Stimulated activated CD8-positive, alpha-beta memory T cell treated with anti-CD3 and anti-CD28 coated beads, Interleukin-15, amount 100 ng/mL, for 24 hours (primary cell): ENCODE results near the gene PABPC1L.

Experiments
- DNase-seq: peaks from one replicate; pipeline ENCODE4 v3.0.0-alpha.2; 2020; ENCODE audit warnings: low read depth

Gene PABPC1L

DNA sequence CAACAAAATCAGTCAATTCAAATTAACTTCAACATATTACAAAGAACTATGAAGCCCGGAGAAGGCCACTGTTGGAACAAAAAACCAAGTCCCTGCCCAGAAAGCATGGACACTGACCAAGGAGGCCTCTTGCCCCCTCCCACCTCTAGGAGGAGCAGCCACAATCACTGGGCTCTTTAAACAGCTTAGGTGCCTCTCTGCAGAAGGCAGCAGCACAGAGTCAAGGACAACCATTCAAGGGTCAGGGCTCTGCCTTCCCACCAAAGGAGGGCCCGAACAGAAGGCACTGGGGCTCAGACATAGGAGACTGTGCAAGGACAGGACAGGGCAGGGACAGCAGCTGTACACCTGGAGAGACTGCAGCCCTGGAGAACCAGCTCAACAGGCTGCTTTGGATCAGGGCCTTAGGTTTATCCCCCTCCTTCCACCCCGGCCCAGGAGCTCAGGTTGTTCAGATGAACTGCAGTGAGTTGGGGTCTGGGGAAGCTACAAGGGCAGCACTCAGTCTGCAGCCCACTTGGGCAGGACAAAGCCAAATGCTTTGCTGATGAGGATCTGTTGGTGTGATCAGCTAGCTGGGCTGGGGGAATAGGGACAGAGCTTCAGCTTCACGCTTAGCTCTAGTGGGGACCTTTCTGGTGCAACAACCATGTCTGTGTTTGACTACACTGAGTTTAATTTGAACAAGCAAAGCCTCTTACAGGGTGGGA is 32.6 kb downstream of the PABPC1L start:
- DNase-seq = no peak

- no peak for DNase-seq
These were observed 34.0 kb downstream of the PABPC1L start for GRCh38 chr20:44943828-44944227.

- no peak for DNase-seq
These were observed 35.4 kb downstream of the PABPC1L start for GRCh38 chr20:44945261-44945660.

- no peak for DNase-seq
These were observed 36.5 kb downstream of the PABPC1L start for GRCh38 chr20:44946271-44946852.

DNA sequence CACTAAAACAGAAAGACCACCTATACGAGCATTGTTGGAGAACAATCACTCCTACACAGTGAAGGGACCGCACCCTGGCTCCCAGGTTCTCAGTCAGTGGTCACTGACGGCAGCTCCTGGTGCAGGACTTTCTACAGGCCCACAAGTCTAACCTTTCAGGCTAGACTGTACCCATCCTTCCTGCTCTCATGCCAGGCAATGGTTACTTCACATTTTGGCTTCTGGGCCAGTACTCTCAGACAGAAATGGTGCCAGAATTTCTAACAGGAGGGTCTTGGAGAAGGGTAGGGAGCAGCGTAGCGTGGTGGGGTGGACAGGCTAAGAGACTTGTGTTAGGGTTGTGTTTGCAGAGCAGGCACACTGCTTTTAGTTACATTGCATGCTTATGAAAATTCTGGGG is 38.2 kb downstream of the PABPC1L start:
- no peak for DNase-seq

DNA sequence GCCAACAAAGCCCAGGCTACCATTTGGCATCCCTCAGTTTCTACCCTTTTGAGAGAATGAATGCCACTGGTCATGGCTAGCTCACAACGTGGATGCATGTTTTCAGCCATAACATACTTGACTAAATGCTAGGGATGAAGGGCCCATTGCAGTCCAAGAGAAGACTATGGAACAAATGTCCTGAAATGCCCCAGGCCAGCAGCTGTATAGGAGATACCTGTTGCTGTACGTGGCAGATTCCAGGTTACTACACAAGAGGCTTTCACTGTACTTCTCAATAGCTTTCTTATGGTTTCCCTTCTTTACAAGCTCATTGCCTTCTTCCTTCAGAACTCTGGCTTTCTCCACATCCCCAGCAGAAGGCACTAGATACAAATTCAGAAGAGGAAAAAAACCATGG is 38.7 kb downstream of the PABPC1L start:
- DNase-seq = no peak

DNA sequence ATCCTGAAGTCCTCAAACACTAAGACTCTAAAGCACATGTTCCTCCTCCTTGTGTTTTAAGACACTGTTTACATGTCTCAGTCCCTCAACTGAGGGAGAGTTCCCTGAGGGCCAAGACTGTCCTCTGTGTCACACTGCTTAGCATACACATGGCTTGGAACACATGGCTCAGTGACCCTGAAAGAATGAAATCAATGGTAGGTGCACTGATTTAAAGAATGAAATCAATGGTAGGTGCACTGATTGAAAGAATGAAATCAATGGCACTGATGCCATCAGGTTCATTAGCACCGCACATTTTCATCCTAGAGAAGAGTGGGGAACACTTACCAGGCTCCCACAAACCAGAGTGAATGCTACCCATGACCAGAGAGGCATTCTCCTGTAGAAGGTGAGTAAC is 40.5 kb downstream of the PABPC1L start:
- no peak for DNase-seq

GRCh38 chr20:44952731-44953130 is 42.9 kb downstream of the PABPC1L start:
- no peak for DNase-seq

DNA sequence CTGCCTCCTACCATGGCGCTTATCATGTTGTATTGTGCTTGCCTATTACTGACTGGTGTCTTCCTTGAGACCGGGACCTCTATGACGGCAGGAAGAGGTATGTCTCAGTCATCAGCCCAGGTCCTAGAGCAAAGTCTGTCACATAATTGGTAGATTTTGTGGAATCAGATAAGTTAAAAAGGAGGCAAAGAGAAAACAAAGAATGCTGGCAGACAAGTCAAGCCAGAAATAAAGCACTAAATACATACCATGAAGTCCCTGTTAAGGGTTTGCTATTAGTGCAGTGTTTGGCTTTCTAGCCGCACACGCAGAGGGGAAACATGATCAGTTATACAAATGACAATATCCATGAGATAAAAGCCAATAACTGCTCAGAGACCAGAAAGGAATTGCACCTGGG is 44.4 kb downstream of the PABPC1L start:
- no peak for DNase-seq

DNA sequence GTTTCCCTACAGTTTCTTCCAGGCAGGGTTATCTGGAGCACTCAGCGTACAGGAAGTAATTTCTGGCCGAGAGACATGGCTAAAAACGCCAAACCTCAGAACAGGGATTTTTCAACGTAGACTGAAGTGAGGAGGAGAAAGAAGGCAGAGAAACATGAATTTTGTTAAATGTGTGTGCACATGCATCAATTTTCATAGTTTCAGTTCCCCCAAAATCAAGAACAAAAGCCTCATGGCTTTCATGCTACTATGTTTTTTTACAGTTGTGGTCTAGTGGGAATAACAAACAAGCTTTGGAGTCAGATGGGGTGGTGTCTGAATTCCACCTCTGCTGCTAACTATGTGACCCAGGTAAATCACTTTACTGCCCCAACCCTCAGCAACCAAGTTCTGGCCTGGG is 45.4 kb downstream of the PABPC1L start:
- no peak for DNase-seq

DNA sequence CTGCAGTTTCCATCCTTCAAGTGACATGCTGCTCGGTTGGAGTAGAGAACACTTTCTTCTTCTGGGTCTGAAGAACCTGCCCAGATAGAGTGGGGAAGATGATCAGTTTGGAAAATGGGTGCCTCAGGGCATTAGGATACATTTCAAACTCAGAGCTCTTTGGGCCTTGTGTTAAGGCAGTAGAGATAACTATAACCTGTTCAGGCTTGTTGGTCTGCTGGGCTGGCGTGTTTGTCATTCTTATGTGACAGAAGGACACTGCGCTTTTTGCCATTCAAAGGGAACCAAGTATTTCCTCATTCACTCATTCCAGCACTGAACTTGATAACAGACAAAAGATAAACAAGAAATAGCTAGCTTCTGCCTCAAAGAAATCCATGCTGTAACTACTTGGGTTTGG is 46.5 kb downstream of the PABPC1L start:
- DNase-seq = no peak

DNA sequence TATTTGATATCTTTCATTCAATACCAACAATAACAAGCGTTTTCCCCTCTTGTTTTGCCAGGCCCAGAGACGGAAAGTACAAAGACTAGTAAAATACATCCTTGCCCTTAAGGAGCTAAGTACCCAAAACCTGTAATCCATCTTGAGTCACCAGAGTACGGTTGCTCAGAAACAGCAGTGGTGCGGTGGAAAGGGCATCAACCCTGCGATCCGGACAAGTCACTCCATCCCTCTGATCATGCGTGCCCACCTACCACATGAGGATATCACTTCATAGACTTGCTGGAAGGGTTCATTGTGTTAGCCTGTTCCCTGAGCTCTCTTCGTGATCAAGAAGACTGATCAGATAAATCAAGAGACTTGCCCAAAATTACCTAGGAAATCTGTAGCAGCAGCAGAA is 48.4 kb downstream of the PABPC1L start:
- DNase-seq = no peak

- no peak for DNase-seq
These were observed 49.3 kb downstream of the PABPC1L start for GRCh38 chr20:44959082-44959637.

GRCh38 chr20:44959638-44960102 is 49.8 kb downstream of the PABPC1L start:
- DNase-seq = no peak

DNA sequence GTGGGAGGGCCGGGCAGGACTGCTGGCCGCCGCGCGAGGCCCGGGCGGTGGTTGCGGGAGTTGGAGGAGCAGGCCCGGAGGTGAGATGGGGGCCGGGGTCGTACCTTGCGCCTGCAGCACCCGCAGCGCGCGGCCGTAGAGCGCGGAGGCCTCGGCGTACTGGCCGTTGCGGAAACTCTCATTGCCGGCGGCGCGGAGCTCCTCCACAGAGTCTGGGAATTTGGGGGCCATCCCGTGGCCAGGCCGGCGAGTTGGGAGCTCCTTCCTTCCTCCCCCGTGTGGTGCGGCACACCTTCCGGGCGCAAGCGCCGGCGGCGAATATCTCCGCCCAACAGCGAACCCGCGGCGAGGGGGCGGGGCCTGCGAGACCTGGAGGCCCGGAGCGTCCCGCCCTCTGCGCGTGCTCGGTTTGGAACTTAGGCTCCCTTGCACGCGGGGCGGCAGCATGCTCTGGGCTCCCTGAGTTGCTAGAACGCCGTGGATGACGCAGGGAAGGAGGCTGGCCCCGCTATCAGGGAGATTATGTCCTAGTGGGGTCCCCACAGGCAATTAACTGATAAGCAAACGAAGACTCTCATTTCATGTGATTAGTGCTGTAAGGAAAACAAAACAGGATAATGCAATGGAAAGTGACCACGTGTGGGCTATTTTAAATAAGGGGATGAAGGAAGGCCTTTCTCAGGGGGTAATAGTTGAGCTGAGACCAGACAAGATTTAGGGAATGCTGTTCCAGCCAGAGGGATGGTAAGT is 50.4 kb downstream of the PABPC1L start, which contains the start of gene TOMM34:
Gene TOMM34, minus strand, starts transcription at position 295 of the 750 bp plus-strand sequence. Its CDS starts 64 bp downstream, at position 231.
- peak; percentile 91 for DNase-seq

DNA sequence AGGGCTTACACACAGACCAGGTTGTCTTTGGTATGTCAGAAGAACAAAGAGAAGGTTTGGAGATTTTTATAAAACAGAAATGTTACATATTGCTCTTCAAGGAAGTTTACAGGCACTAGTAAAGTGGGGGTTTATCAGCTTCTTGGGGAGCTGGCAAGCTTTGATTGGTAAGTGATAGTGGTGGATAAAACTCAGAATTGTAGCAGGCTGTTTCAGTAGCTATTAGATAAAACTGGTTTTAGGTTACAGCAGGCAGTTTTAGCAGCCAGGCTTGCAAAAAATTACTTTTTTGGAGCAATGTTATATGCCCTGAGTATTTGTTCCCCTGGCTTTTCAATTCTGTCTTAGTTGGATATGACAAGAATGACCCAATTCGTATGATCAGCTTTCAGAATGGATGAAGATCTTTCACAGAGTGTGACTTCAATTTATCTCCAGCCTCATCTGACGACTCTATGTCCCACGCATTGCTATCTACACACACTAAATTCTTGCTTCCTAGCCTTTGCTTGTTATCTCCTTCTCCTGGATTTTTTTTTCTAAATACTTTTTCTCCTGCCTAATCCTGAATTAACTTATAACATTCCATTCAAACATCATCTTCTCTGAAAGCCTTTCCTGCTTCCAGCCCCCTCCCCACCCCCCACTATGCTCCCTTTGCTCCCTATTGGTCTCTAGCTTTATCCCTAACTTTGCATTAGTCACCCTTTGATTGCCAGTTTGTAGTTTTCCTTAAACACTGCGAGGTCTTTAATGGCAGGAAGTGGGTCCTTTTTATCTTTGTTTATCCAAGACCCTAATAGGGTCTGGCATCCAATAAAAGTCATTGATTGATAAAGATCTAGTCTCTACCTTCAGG is 51.4 kb downstream of the PABPC1L start:
- DNase-seq = no peak

- DNase-seq = no peak
These were observed 52.0 kb downstream of the PABPC1L start for GRCh38 chr20:44961870-44962267.

- no peak for DNase-seq
These were observed 52.6 kb downstream of the PABPC1L start for GRCh38 chr20:44962483-44962882.

DNA sequence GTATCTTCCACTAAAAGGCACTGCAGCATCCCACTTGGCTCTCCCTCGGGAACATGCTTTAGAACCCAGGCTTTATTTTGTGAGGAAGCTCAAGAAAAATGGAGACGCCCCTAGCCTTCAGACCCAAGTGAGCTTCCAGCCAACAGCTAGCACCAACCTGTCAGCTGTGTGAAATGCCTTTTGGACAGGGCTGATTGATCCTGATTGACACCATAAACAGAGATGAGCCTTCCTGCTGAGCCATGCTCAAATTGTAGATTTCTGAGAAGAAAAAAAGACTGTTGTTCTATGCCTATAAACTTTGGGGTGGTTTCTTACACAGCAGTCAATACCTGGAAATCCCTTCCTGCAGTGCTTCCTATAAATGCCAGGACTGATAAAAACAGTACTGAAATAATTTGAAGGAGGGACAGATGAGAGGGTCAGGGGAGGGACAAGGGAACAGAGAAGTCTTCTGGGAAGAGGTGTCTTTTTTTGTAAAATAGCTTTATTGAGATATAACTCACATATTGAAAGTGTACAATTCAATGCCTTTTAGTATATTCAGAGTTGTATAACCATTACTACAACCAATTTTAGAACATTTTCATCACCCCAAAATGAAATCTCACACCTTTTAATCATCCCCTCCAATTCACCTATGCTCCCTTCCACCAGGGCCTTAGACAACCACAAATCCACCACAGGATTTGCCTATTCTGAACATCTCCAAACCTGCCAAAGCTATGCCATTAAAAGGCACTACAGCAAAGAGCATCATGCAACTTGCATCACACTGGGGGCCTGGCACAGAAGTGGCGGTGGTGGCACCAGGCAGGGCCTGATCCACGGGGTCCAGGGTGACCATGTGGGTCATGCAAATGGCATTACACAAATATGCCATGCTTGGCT is 53.7 kb downstream of the PABPC1L start:
- DNase-seq = no peak

DNA sequence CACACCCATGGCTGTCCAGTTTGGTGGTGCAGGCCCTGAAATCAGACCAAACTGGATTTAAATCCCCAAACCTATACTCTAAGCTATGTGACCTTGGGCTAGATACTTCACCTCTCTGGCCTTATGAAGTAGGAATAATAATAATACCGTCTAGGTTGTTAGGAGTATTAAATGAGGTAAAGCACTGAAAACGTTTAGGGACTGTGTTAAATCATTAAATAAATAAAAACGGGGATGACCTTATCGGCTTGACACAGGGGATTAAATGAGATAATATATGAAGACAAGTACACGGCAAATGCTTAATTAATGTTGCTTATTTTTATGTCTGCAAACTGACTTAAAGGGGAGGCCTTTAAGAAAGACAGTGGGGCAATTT is 55.8 kb downstream of the PABPC1L start:
- no peak for DNase-seq
